OCI-LY3 (cell line): ENCODE results near the gene AQP5.

ENCODE experiments used
- H2AFZ ChIP-seq: fragments of 200-600, 300-600 bp; shearing (Covaris generic); 2 replicates; pipeline ENCODE4 v1.6.0; 2014; ENCODE audit warnings: antibody characterized with exemption, low read depth, low read length
- H3K27ac ChIP-seq: fragments of 200-600, 300-600 bp; sonication (generic); 2 replicates; pipeline ENCODE4 v1.5.1; 2014; ENCODE audit warnings: mild to moderate bottlenecking, low read length, moderate library complexity, mixed read lengths
- H3K27me3 ChIP-seq: fragments of 200-600, 300-600 bp; sonication (generic); 2 replicates; pipeline ENCODE4 v1.6.1; 2014; ENCODE audit warnings: low read depth, low read length, mixed read lengths
- H3K36me3 ChIP-seq: fragments of 200-600, 300-600 bp; sonication (generic); replicated peaks from 2 replicates; pipeline ENCODE3; 2014; ENCODE audit warnings: low read depth, low read length, mixed read lengths
- H3K4me1 ChIP-seq: fragments of 300-600, 200-600 bp; sonication (generic); 2 replicates; pipeline ENCODE4 v1.6.1; 2014; ENCODE audit warnings: low read length, mixed read lengths
- H3K4me2 ChIP-seq: fragments of 200-600, 300-600 bp; sonication (generic); 2 replicates; pipeline ENCODE4 v1.6.1; 2014; ENCODE audit warnings: low read length, mixed read lengths
- H3K4me3 ChIP-seq: fragments of 300-600, 200-600 bp; sonication (generic); 2 replicates; pipeline ENCODE4 v1.5.1; 2014; ENCODE audit warnings: antibody characterized with exemption, mild to moderate bottlenecking, low read length, moderate library complexity
- H3K79me2 ChIP-seq: fragments of 300-600, 200-600 bp; shearing (Covaris generic); 2 replicates; pipeline ENCODE4 v1.6.1; 2014; ENCODE audit warnings: mild to moderate bottlenecking, low read length, mixed read lengths
- H3K9ac ChIP-seq: fragments of 300-600, 200-600 bp; shearing (Covaris generic); 2 replicates; pipeline ENCODE4 v1.6.0; 2014; ENCODE audit warnings: mild to moderate bottlenecking, low read length, moderate library complexity
- H3K9me3 ChIP-seq: fragments of 200-600, 300-600 bp; shearing (Covaris generic); 2 replicates; pipeline ENCODE4 v1.6.1; 2014; ENCODE audit warnings: low read length, mixed read lengths; ENCODE audit not compliant: insufficient read depth
- H4K20me1 ChIP-seq: fragments of 200-600, 300-600 bp; sonication (generic); 2 replicates; pipeline ENCODE4 v1.6.1; 2016; ENCODE audit warnings: low read length, mixed read lengths; ENCODE audit not compliant: insufficient read depth
- CTCF ChIP-seq: fragments of 200-600, 300-600 bp; sonication (generic); IDR thresholded peaks from 2 replicates; pipeline ENCODE4 v1.5.1; 2014; ENCODE audit warnings: antibody characterized with exemption, low read length, low read depth
- EZH2phosphoT487 ChIP-seq: fragments of 200-600 bp; shearing (Covaris generic); IDR thresholded peaks from 2 replicates; pipeline ENCODE4 v1.6.1; 2018; ENCODE audit warnings: antibody characterized with exemption, mixed run types, low read depth

The AQP5 gene

GRCh38 chr12:49968471-49968870 lies 6.8 kb downstream of the AQP5 start:
- H3K9me3 ChIP-seq = no peaks in the 10 kb centered on the region
- TF ChIP-seq EZH2phosphoT487 = no peak
- TF ChIP-seq CTCF = no peak
- H3K27ac ChIP-seq = no peak overlapping the region
- H3K4me2 ChIP-seq = peak overlapping the region; percentile 96
- H3K9ac ChIP-seq = no peak overlapping the region
- H4K20me1 ChIP-seq = no peaks in the 10 kb centered on the region
- no peaks in the 10 kb centered on the region for H3K79me2 ChIP-seq
- H2AFZ ChIP-seq = peak overlapping the region; percentile 84; the same call in 1 of the 2 replicates
- H3K36me3 ChIP-seq = no peaks in the 10 kb centered on the region
- no peak overlapping the region; the same call in 1 of the 2 replicates for H3K4me3 ChIP-seq
- H3K27me3 ChIP-seq = peaks cover 37% of the 10 kb centered on the region
- H3K4me1 ChIP-seq = peaks cover 12% of the 10 kb centered on the region; the same call in 1 of the 2 replicates

GRCh38 chr12:49969027-49969426 lies 7.4 kb downstream of the AQP5 start:
- no peak overlapping the region for H3K9ac ChIP-seq
- no peaks in the 10 kb centered on the region for H3K79me2 ChIP-seq
- H3K4me1 ChIP-seq = peaks cover 12% of the 10 kb centered on the region; the same call in 1 of the 2 replicates
- peaks cover 37% of the 10 kb centered on the region for H3K27me3 ChIP-seq
- no peak overlapping the region for H3K27ac ChIP-seq
- H3K4me3 ChIP-seq = no peak overlapping the region
- H4K20me1 ChIP-seq = no peaks in the 10 kb centered on the region
- TF ChIP-seq CTCF (no peak), EZH2phosphoT487 (no peak)
- H2AFZ ChIP-seq = no peak overlapping the region
- no peaks in the 10 kb centered on the region for H3K9me3 ChIP-seq
- no peaks in the 10 kb centered on the region for H3K36me3 ChIP-seq
- no peak overlapping the region for H3K4me2 ChIP-seq

GRCh38 chr12:49969651-49970429 lies 8.2 kb downstream of the AQP5 start:
- Histone ChIP-seq H3K27me3 (peaks cover 32% of the 10 kb centered on the region), H3K79me2 (no peaks in the 10 kb centered on the region), H3K4me1 (peaks cover 12% of the 10 kb centered on the region; the same call in 1 of the 2 replicates), H4K20me1 (no peaks in the 10 kb centered on the region), H3K27ac (no peak overlapping the region), H3K4me2 (no peak overlapping the region), H3K36me3 (no peaks in the 10 kb centered on the region), H2AFZ (no peak overlapping the region), H3K4me3 (no peak overlapping the region), H3K9ac (no peak overlapping the region), H3K9me3 (no peaks in the 10 kb centered on the region)
- no peak for TF ChIP-seq EZH2phosphoT487
- no peak for TF ChIP-seq CTCF

- Histone ChIP-seq H3K4me3 (no peak overlapping the region), H3K9ac (no peak overlapping the region), H3K9me3 (no peaks in the 10 kb centered on the region), H3K79me2 (no peaks in the 10 kb centered on the region), H2AFZ (no peak overlapping the region), H4K20me1 (no peaks in the 10 kb centered on the region), H3K27ac (no peak overlapping the region), H3K36me3 (no peaks in the 10 kb centered on the region), H3K4me2 (no peak overlapping the region), H3K4me1 (peaks cover 12% of the 10 kb centered on the region; the same call in 1 of the 2 replicates), H3K27me3 (peaks cover 32% of the 10 kb centered on the region)
- TF ChIP-seq CTCF = no peak
- no peak for TF ChIP-seq EZH2phosphoT487
Observed at GRCh38 chr12:49970658-49971057, 9.0 kb downstream of the AQP5 start.
